Ishikawa (cell line): ENCODE measurements around the gene RCAN2.

ENCODE experiments used
- CEBPB ChIP-seq: IDR thresholded peaks from 2 replicates; pipeline ENCODE4 v1.6.1; 2012
- CREB1 ChIP-seq: IDR thresholded peaks from 2 replicates; pipeline ENCODE4 v1.6.1; 2012; ENCODE audit warnings: low read depth
- EGR1 ChIP-seq: IDR thresholded peaks from 2 replicates; pipeline ENCODE4 v1.6.1; 2012
- EP300 ChIP-seq: IDR thresholded peaks from 2 replicates; pipeline ENCODE4 v1.6.1; 2012; ENCODE audit warnings: borderline replicate concordance
- FOXM1 ChIP-seq: IDR thresholded peaks from 2 replicates; pipeline ENCODE4 v1.6.1; 2012; ENCODE audit warnings: low read depth, borderline replicate concordance
- NFIC ChIP-seq: IDR thresholded peaks from 2 replicates; pipeline ENCODE4 v1.6.1; 2012
- RAD21 ChIP-seq: IDR thresholded peaks from 2 replicates; pipeline ENCODE4 v1.6.1; 2012; ENCODE audit warnings: low read depth
- TAF1 ChIP-seq: IDR thresholded peaks from 2 replicates; pipeline ENCODE4 v1.6.1; 2012; ENCODE audit warnings: low read depth, mild to moderate bottlenecking
- TCF12 ChIP-seq: IDR thresholded peaks from 2 replicates; pipeline ENCODE4 v1.6.1; 2012; ENCODE audit warnings: low read depth
- TEAD4 ChIP-seq: IDR thresholded peaks from 2 replicates; pipeline ENCODE4 v1.6.1; 2012
- USF1 ChIP-seq: IDR thresholded peaks from 2 replicates; pipeline ENCODE4 v1.6.1; 2012
- YY1 ChIP-seq: IDR thresholded peaks from 2 replicates; pipeline ENCODE4 v1.6.1; 2012; ENCODE audit warnings: low read depth
- ZBTB7A ChIP-seq: IDR thresholded peaks from 2 replicates; pipeline ENCODE4 v1.6.1; 2012; ENCODE audit warnings: low read depth
- TF ChIP-seq, protein P1 (sequence below): IDR thresholded peaks from 2 replicates; pipeline ENCODE4 v1.6.1; 2012; ENCODE audit warnings: low read depth, mild to moderate bottlenecking
- TF ChIP-seq, protein P2 (sequence below): IDR thresholded peaks from 2 replicates; pipeline ENCODE4 v1.6.1; 2012

Gene RCAN2

GRCh38 chr6:46456297-46456696, 35.0 kb downstream of the RCAN2 start:
- TF ChIP-seq, protein P1, sequence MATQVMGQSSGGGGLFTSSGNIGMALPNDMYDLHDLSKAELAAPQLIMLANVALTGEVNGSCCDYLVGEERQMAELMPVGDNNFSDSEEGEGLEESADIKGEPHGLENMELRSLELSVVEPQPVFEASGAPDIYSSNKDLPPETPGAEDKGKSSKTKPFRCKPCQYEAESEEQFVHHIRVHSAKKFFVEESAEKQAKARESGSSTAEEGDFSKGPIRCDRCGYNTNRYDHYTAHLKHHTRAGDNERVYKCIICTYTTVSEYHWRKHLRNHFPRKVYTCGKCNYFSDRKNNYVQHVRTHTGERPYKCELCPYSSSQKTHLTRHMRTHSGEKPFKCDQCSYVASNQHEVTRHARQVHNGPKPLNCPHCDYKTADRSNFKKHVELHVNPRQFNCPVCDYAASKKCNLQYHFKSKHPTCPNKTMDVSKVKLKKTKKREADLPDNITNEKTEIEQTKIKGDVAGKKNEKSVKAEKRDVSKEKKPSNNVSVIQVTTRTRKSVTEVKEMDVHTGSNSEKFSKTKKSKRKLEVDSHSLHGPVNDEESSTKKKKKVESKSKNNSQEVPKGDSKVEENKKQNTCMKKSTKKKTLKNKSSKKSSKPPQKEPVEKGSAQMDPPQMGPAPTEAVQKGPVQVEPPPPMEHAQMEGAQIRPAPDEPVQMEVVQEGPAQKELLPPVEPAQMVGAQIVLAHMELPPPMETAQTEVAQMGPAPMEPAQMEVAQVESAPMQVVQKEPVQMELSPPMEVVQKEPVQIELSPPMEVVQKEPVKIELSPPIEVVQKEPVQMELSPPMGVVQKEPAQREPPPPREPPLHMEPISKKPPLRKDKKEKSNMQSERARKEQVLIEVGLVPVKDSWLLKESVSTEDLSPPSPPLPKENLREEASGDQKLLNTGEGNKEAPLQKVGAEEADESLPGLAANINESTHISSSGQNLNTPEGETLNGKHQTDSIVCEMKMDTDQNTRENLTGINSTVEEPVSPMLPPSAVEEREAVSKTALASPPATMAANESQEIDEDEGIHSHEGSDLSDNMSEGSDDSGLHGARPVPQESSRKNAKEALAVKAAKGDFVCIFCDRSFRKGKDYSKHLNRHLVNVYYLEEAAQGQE, result no peak
- TF ChIP-seq, protein P2, sequence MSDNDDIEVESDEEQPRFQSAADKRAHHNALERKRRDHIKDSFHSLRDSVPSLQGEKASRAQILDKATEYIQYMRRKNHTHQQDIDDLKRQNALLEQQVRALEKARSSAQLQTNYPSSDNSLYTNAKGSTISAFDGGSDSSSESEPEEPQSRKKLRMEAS, result no peak
- TF ChIP-seq YY1, result no peak
- no peak for TF ChIP-seq TAF1
- no peak for TF ChIP-seq ZBTB7A
- TF ChIP-seq RAD21, result no peak
- no peak for TF ChIP-seq EP300
- no peak for TF ChIP-seq USF1
- no peak for TF ChIP-seq TCF12
- TF ChIP-seq TEAD4, result no peak
- TF ChIP-seq EGR1, result no peak
- TF ChIP-seq NFIC, result no peak
- no peak for TF ChIP-seq FOXM1
- TF ChIP-seq CREB1, result no peak
- TF ChIP-seq CEBPB, result no peak

GRCh38 chr6:46454691-46455090, 36.6 kb downstream of the RCAN2 start:
- no peak for TF ChIP-seq ZBTB7A
- no peak for TF ChIP-seq RAD21
- TF ChIP-seq, protein P1, result no peak
- no peak for TF ChIP-seq CREB1
- no peak for TF ChIP-seq FOXM1
- TF ChIP-seq TAF1, result no peak
- TF ChIP-seq CEBPB, result no peak
- TF ChIP-seq YY1, result no peak
- no peak for TF ChIP-seq EGR1
- TF ChIP-seq, protein P2, result no peak
- TF ChIP-seq TEAD4, result no peak
- no peak for TF ChIP-seq EP300
- TF ChIP-seq TCF12, result no peak
- no peak for TF ChIP-seq NFIC
- no peak for TF ChIP-seq USF1

DNA sequence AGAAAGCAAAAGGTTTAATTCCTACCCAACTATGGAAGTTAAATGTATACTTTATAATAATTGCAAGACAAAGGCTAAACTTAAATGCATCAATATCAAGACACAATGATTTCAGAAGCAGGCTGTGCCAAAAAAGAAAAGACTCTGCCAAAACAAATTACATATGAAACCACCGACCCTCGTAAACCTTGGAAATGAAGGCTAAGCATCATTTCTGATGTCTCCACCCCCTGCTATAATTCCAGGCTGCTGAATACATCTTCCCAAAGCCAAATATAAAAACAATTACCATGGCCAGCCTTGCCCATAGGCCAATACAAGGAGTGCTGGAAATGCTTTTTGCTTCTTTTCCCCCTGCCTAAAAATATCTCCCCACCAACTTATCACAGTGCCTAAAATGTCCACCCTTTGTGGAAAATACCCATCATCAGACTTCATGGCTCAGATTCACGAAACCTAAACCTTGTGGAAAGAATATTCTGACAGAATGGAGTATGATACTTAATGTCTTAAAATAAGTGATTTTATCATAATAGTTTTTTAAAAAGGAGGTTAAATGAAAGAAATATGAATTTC, 37.4 kb downstream of the RCAN2 start:
- TF ChIP-seq EGR1, result no peak
- TF ChIP-seq, protein P2, result no peak
- TF ChIP-seq CREB1, result no peak

GRCh38 chr6:46453216-46453615, 38.0 kb downstream of the RCAN2 start:
- TF ChIP-seq TCF12, result no peak
- TF ChIP-seq EP300, result no peak
- no peak for TF ChIP-seq ZBTB7A
- TF ChIP-seq RAD21, result no peak
- TF ChIP-seq CREB1, result no peak
- TF ChIP-seq, protein P2, result no peak
- TF ChIP-seq FOXM1, result no peak

- TF ChIP-seq NFIC, result peak; percentile 84
- TF ChIP-seq TEAD4, result no peak
Measured at GRCh38 chr6:46452312-46452917, 38.8 kb downstream of the RCAN2 start.

GRCh38 chr6:46451343-46451742, 39.9 kb downstream of the RCAN2 start:
- TF ChIP-seq YY1 (no peak), TCF12 (no peak), TEAD4 (no peak), ZBTB7A (no peak), RAD21 (no peak), CEBPB (no peak), CREB1 (no peak)
- TF ChIP-seq, protein P2, result no peak
